GM12878 (cell line): ENCODE results near the gene CCDC85B.

ENCODE experiments used
- CREB1 ChIP-seq: IDR thresholded peaks from 2 replicates; pipeline ENCODE4 v1.6.1; 2012; ENCODE audit warnings: low read depth, mild to moderate bottlenecking, inconsistent platforms
- EGR1 ChIP-seq, 2 experiments: IDR thresholded peaks; 1 replicate in 1 of 2; 2 replicates in 1 of 2; pipeline ENCODE4 v1.6.1; 2011 to 2012; ENCODE audit warnings: low read depth in 2 of 2, low read length in 2 of 2, borderline replicate concordance in 1 of 2, mild to moderate bottlenecking in 1 of 2, moderate library complexity in 1 of 2
- GATAD2B ChIP-seq: fragments of 450-650 bp; conservative IDR thresholded peaks from 2 replicates; pipeline ENCODE4 v1.6.1; 2017; ENCODE audit warnings: low read depth, mild to moderate bottlenecking, moderate library complexity
- HDAC2 ChIP-seq: fragments of 200-600 bp; sonication (generic); IDR thresholded peaks from 2 replicates; pipeline ENCODE4 v1.6.1; 2017
- POLR2A ChIP-seq: IDR thresholded peaks from 2 replicates; pipeline ENCODE4 v1.6.1; 2011; ENCODE audit warnings: low read depth, mild to moderate bottlenecking, low read length
- SMC3 ChIP-seq: IDR thresholded peaks from 2 replicates; pipeline ENCODE4 v1.6.1; 2011; ENCODE audit warnings: low read length, improper control_type of control experiment, borderline replicate concordance
- SPI1 ChIP-seq: IDR thresholded peaks from 2 replicates; pipeline ENCODE4 v1.6.1; 2011; ENCODE audit warnings: low read depth, mild to moderate bottlenecking, low read length, moderate library complexity, borderline replicate concordance; ENCODE audit not compliant: insufficient read depth
- TF ChIP-seq, protein P1 (sequence below), 3 experiments: IDR thresholded peaks in 2 of 3; conservative IDR thresholded peaks in 1 of 3; 2 replicates each; pipeline ENCODE4 v1.5.1; 2011; ENCODE audit warnings: low read depth in 3 of 3, low read length in 3 of 3, mild to moderate bottlenecking in 3 of 3, control low read depth in 2 of 3, moderate library complexity in 2 of 3, inconsistent platforms in 1 of 3, mixed read lengths in 1 of 3; ENCODE audit not compliant: control insufficient read depth in 2 of 3, insufficient read depth in 1 of 3; ENCODE audit errors: extremely low read depth in 1 of 3
- TF ChIP-seq, protein P2 (sequence below): IDR thresholded peaks from 2 replicates; pipeline ENCODE4 v1.6.1; 2012; ENCODE audit warnings: low read depth, low read length, improper control_type of control experiment

DNA sequence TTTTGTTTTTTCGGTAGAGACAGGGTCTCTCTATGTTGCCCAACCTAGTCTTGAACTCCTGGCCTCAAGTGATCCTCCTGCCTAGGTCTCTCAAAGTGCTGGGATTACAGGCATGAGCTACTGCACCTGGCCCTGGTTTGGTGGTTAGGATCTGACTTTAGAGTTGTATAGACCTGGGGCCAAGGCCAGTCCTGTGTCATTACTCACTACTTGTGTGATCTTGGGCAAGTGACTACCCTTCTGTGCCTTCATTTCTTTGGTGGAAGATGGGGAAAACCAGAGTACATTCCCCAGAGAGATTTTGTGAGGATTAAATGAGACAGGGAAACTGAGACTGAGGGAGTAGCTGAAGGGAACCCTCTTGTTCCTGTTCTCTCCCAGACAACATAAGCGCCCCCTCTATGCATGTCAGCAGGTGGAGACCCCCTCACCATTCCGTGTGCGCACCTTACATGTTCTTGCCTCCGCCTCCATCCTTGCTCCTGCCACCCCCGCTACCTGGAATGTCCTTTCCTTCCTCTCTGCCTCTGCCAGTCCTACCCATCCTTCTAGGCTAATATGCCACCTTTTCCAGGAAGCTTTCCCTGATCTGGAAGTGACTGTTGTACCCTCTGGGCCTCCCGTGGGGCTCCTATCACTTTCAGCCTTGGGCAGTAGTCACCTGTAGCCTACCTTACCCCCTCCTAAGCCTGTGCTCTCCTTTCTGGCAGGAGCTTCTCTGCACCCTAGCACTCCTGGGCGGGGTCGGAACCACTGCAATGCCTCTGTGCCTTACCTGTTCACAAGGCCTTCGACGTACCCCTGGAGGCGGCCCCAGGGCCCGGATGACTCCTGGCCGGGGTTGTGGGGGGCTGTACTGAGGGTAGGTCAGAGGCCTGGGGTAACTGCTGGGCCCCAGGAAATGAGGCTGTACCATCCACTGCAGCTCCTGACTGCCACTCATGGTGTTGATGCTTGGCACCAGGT lies 5.8 kb downstream of the CCDC85B start:
- TF ChIP-seq CREB1 (no peak), SMC3 (no peak), HDAC2 (no peak), SPI1 (no peak), GATAD2B (no peak), POLR2A (no peak), EGR1 (IDR thresholded peaks at IDR 0.05; ENCODE audit: borderline replicate concordance in 1 of 2, low read depth in 2 of 2, low read length in 2 of 2) (no peak)
- TF ChIP-seq, protein P1, sequence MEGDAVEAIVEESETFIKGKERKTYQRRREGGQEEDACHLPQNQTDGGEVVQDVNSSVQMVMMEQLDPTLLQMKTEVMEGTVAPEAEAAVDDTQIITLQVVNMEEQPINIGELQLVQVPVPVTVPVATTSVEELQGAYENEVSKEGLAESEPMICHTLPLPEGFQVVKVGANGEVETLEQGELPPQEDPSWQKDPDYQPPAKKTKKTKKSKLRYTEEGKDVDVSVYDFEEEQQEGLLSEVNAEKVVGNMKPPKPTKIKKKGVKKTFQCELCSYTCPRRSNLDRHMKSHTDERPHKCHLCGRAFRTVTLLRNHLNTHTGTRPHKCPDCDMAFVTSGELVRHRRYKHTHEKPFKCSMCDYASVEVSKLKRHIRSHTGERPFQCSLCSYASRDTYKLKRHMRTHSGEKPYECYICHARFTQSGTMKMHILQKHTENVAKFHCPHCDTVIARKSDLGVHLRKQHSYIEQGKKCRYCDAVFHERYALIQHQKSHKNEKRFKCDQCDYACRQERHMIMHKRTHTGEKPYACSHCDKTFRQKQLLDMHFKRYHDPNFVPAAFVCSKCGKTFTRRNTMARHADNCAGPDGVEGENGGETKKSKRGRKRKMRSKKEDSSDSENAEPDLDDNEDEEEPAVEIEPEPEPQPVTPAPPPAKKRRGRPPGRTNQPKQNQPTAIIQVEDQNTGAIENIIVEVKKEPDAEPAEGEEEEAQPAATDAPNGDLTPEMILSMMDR (IDR thresholded peaks at IDR 0.05 in 2 of 3, conservative IDR thresholded peaks at IDR 0.05 in 1 of 3; ENCODE audit: control insufficient read depth in 2 of 3, extremely low read depth in 1 of 3, insufficient read depth in 1 of 3, low read depth in 3 of 3, low read length in 3 of 3): no peak
- TF ChIP-seq, protein P2, sequence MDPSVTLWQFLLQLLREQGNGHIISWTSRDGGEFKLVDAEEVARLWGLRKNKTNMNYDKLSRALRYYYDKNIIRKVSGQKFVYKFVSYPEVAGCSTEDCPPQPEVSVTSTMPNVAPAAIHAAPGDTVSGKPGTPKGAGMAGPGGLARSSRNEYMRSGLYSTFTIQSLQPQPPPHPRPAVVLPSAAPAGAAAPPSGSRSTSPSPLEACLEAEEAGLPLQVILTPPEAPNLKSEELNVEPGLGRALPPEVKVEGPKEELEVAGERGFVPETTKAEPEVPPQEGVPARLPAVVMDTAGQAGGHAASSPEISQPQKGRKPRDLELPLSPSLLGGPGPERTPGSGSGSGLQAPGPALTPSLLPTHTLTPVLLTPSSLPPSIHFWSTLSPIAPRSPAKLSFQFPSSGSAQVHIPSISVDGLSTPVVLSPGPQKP: no peak
